Colon (tissue), 2 donors: ENCODE measurements around the gene OR51E2.

Source experiments
- FAIRE-seq: peaks from 2 replicates; lab custom pipeline; 2012; peaks lifted over from hg19 to GRCh38; lab: Jason Lieb, UNC
- donor health status: control.
- donor health status: control.

OR51E2 gene

GRCh38 chr11:4662876-4663275 lies 34.8 kb downstream of the OR51E2 start:
- no peak for FAIRE-seq

- no peak for FAIRE-seq
These were observed 38.8 kb downstream of the OR51E2 start for GRCh38 chr11:4658629-4659445.

- FAIRE-seq = no peak
These were observed 42.9 kb downstream of the OR51E2 start for GRCh38 chr11:4654635-4655369.

- no peak for FAIRE-seq
These were observed 49.9 kb downstream of the OR51E2 start for GRCh38 chr11:4647766-4648165.

GRCh38 chr11:4645974-4646373 lies 51.7 kb downstream of the OR51E2 start:
- FAIRE-seq = no peak

- FAIRE-seq = no peak
These were observed 53.4 kb downstream of the OR51E2 start for GRCh38 chr11:4644233-4644632.

GRCh38 chr11:4643682-4644081 lies 54.0 kb downstream of the OR51E2 start, which contains the start of gene OR51E1:
Gene OR51E1, plus strand, starts transcription at chr11:4643982. Its CDS starts 8,545 bp downstream, at chr11:4652527.
- no peak for FAIRE-seq

- FAIRE-seq = no peak
These were observed 54.6 kb downstream of the OR51E2 start for GRCh38 chr11:4643076-4643475.

- no peak for FAIRE-seq
These were observed 55.6 kb downstream of the OR51E2 start for GRCh38 chr11:4642043-4642442.

GRCh38 chr11:4641501-4641900 lies 56.2 kb downstream of the OR51E2 start:
- FAIRE-seq = no peak

GRCh38 chr11:4639931-4640330 lies 57.7 kb downstream of the OR51E2 start:
- no peak for FAIRE-seq

GRCh38 chr11:4637662-4638047 lies 60.0 kb downstream of the OR51E2 start:
- no peak for FAIRE-seq

- FAIRE-seq = no peak
These were observed 60.5 kb downstream of the OR51E2 start, which contains the start of gene OR51D1 for GRCh38 chr11:4636962-4637661. Gene OR51D1, plus strand, starts transcription at chr11:4637477. Its CDS starts 2,314 bp downstream, at chr11:4639791.

GRCh38 chr11:4636136-4636535 lies 61.5 kb downstream of the OR51E2 start:
- FAIRE-seq = no peak
